Endothelial cell of umbilical vein (primary cell): ENCODE results near the gene ADPRH. TPM values are rescaled to one million over a fixed set of nuclear protein-coding genes. Genes with fewer than 3 reads are reported as not detected.

Experiments used
- BruUV-seq: library from RNA; stranded (reverse); fragments of 400-500 nt; replicated peaks from 2 replicates; lab custom pipeline; 2021; lab: Mats Ljungman, UMichigan
- CTCF ChIA-PET: fragments of 300-600, 350-600 bp; sonication (Branson Sonifier 250); formaldehyde crosslinking; loops from one replicate; lab custom pipeline; 2021; ENCODE audit warnings: antibody characterized with exemption, inconsistent platforms; lab: Charles Lee
- POLR2A ChIA-PET: fragments of 300-600, 350-600 bp; sonication (Branson Sonifier 250); formaldehyde crosslinking; loops from one replicate; lab custom pipeline; 2021; ENCODE audit warnings: antibody characterized with exemption, inconsistent platforms; lab: Charles Lee
- DNase-seq: peaks from one replicate; pipeline ENCODE4 v3.0.0-alpha.2; 2011; ENCODE audit warnings: low read depth, low spot score
- FAIRE-seq: peaks from 2 replicates; lab custom pipeline; 2011; peaks lifted over from hg19 to GRCh38; lab: Jason Lieb, UNC
- H2AFZ ChIP-seq: 2 replicates; pipeline ENCODE4 v1.6.0; 2012; ENCODE audit warnings: low read depth, low read length, control low read depth, inconsistent platforms
- H3K27ac ChIP-seq: 2 replicates; pipeline ENCODE4 v1.5.1; 2011; ENCODE audit warnings: low read depth, mild to moderate bottlenecking, control low read depth, low read length, moderate library complexity; ENCODE audit not compliant: insufficient read depth
- H3K27me3 ChIP-seq, 2 experiments: 2 replicates each; pipeline versions ENCODE4 v1.6.0 to v1.6.1; 2011; ENCODE audit warnings: low read length in 2 of 2, mixed read lengths in 1 of 2; ENCODE audit not compliant: control insufficient read depth in 2 of 2, insufficient read depth in 2 of 2
- H3K36me3 ChIP-seq, 2 experiments: 2 replicates in 1 of 2; 3 replicates in 1 of 2; pipeline ENCODE4 v1.5.1; 2011; ENCODE audit warnings: low read length in 2 of 2, mild to moderate bottlenecking in 1 of 2, moderate library complexity in 1 of 2; ENCODE audit not compliant: control insufficient read depth in 2 of 2, insufficient read depth in 2 of 2; ENCODE audit errors: extremely low read depth in 1 of 2
- H3K4me1 ChIP-seq: 3 replicates; pipeline ENCODE4 v1.5.1; 2011; ENCODE audit warnings: mild to moderate bottlenecking, low read length; ENCODE audit not compliant: control insufficient read depth, insufficient read depth; ENCODE audit errors: extremely low read depth
- H3K4me2 ChIP-seq: 2 replicates; pipeline ENCODE4 v1.6.1; 2011; ENCODE audit warnings: low read length, control low read depth, mixed read lengths; ENCODE audit not compliant: insufficient read depth
- H3K4me3 ChIP-seq, 3 experiments: fragments of 200-600 bp in 1 of 3; sonication (generic), shearing (Covaris generic) in 1 of 3; replicated peaks in 1 of 3; 2 replicates each; pipeline ENCODE4 v1.5.1; 2011 to 2016; ENCODE audit warnings: control low read depth in 3 of 3, low read length in 3 of 3, mild to moderate bottlenecking in 2 of 3, inconsistent platforms in 1 of 3, low read depth in 1 of 3, moderate library complexity in 1 of 3; ENCODE audit not compliant: insufficient read depth in 1 of 3
- H3K79me2 ChIP-seq: 2 replicates; pipeline ENCODE4 v1.6.0; 2012; ENCODE audit warnings: low read length, inconsistent platforms; ENCODE audit not compliant: control insufficient read depth, insufficient read depth
- H3K9ac ChIP-seq: replicated peaks from 2 replicates; pipeline ENCODE3; 2011; ENCODE audit warnings: low read length, control low read depth; ENCODE audit not compliant: insufficient read depth; ENCODE audit errors: extremely low read depth
- H3K9me1 ChIP-seq: replicated peaks from 3 replicates; pipeline ENCODE4 v1.6.0; 2011; ENCODE audit warnings: mild to moderate bottlenecking, low read length; ENCODE audit not compliant: control insufficient read depth, insufficient read depth; ENCODE audit errors: extremely low read depth
- H3K9me3 ChIP-seq: replicated peaks from 2 replicates; pipeline ENCODE4 v1.5.1; 2012; ENCODE audit warnings: low read length, inconsistent platforms; ENCODE audit not compliant: control insufficient read depth, insufficient read depth
- H4K20me1 ChIP-seq: replicated peaks from 2 replicates; pipeline ENCODE3; 2011; ENCODE audit warnings: mild to moderate bottlenecking, low read length; ENCODE audit not compliant: control insufficient read depth, insufficient read depth; ENCODE audit errors: extremely low read depth
- FOS ChIP-seq: IDR thresholded peaks from 2 replicates; pipeline ENCODE4 v1.6.1; 2011; ENCODE audit warnings: mild to moderate bottlenecking, low read length, moderate library complexity, borderline replicate concordance; ENCODE audit not compliant: insufficient read depth
- GATA2 ChIP-seq: IDR thresholded peaks from 2 replicates; pipeline ENCODE4 v1.7.0; 2011; ENCODE audit warnings: low read depth, mild to moderate bottlenecking, moderate library complexity, mixed read lengths, low read length; ENCODE audit not compliant: insufficient read length, insufficient read depth
- JUN ChIP-seq: IDR thresholded peaks from 2 replicates; pipeline ENCODE4 v1.6.1; 2011; ENCODE audit warnings: borderline replicate concordance, low read depth; ENCODE audit not compliant: insufficient read length, insufficient read depth
- MAX ChIP-seq: IDR thresholded peaks from 2 replicates; pipeline ENCODE4 v1.6.1; 2011; ENCODE audit not compliant: insufficient read depth, insufficient read length
- POLR2A ChIP-seq: IDR thresholded peaks from 2 replicates; pipeline ENCODE4 v1.6.1; 2012; ENCODE audit warnings: low read depth, mild to moderate bottlenecking, control low read depth, low read length
- POLR2AphosphoS5 ChIP-seq: IDR thresholded peaks from 2 replicates; pipeline ENCODE4 v1.6.1; 2012; ENCODE audit warnings: low read depth, mild to moderate bottlenecking, control low read depth, low read length, moderate library complexity; ENCODE audit not compliant: insufficient read depth
- dilution Hi-C: fragments of 300-500 bp; cut with MboI; formaldehyde crosslinking; loops from one replicate; pipeline ENCODE4 v1.15.0; 2019; ENCODE audit warnings: low sequenced_read_pairs; ENCODE audit not compliant: extremely low pct_ligation_motif_present
- intact Hi-C: fragments of 100-400 bp; cut with micrococcal nuclease; formaldehyde crosslinking; loops from one replicate; pipeline ENCODE4 v1.10.0; 2022
- polyA plus RNA-seq, 4 experiments: library from polyadenylated mRNA; depleted of rRNA in 3 of 4; stranded (reverse) in 3 of 4; unstranded in 1 of 4; fragments of >200 nt; gene quantifications; 2 replicates each; pipeline versions ENCODE4 v1.2.1 to v1.2.3, GENCODE V29; 2011 to 2012; ENCODE audit warnings: missing spikeins in 1 of 4
- total RNA-seq: library from RNA; stranded (reverse); gene quantifications from 2 replicates; pipeline ENCODE4 v1.2.3, GENCODE V29; 2021

Gene ADPRH
- total and polyA plus RNA-seq, 2 donors (not counting 3 experiments of a cell fraction or from before 2014, with no cell fraction given), result 3.5 to 8.0 TPM

GRCh38 chr3:119630128-119630879 is 51.0 kb downstream of the ADPRH start:
- H4K20me1 ChIP-seq, result no peaks in the 10 kb centered on the region
- H3K9me1 ChIP-seq, result no peaks in the 10 kb centered on the region
- no peaks in the 10 kb centered on the region for H3K36me3 ChIP-seq
- no peaks in the 10 kb centered on the region for H3K9me3 ChIP-seq
- no TSS peak for BruUV-seq
- H3K4me1 ChIP-seq, result peaks cover 20% of the 10 kb centered on the region
- intact Hi-C loops (no loop called here), dilution Hi-C loops (no loop called here)
- no peak overlapping the region for H3K9ac ChIP-seq
- POLR2A ChIA-PET, result no interaction called here
- H3K4me3 ChIP-seq, result no peak overlapping the region
- no peaks in the 10 kb centered on the region for H3K27me3 ChIP-seq
- peak; percentile 67 for DNase-seq
- FAIRE-seq, result peak; percentile 50
- peak overlapping the region; percentile 95 for H2AFZ ChIP-seq
- peak overlapping the region; percentile 29 for H3K27ac ChIP-seq
- CTCF ChIA-PET, result interaction anchor here (0.9 to 1.1 kb wide), 4 partner anchors 10 to 47 kb away, joined by 3 to 4 read pairs (median 3); partner anchors contain the start of gene COX17
- H3K79me2 ChIP-seq, result no peaks in the 10 kb centered on the region
- no peak overlapping the region for H3K4me2 ChIP-seq
- TF ChIP-seq POLR2AphosphoS5 (no peak), FOS (peak; percentile 42)

- Histone ChIP-seq H3K4me2 (no peak overlapping the region), H3K4me1 (peaks cover 22% of the 10 kb centered on the region), H3K9me3 (no peaks in the 10 kb centered on the region), H3K27ac (peak overlapping the region; percentile 29), H3K9me1 (no peaks in the 10 kb centered on the region), H3K4me3 (no peak overlapping the region), H2AFZ (peak overlapping the region; percentile 95), H3K27me3 (no peaks in the 10 kb centered on the region), H3K79me2 (no peaks in the 10 kb centered on the region), H4K20me1 (no peaks in the 10 kb centered on the region), H3K9ac (no peak overlapping the region), H3K36me3 (no peaks in the 10 kb centered on the region)
- intact Hi-C loops, result no loop called here
- DNase-seq (no peak), FAIRE-seq (no peak)
- TF ChIP-seq POLR2A (no peak), JUN (no peak), MAX (no peak), GATA2 (no peak), FOS (no peak)
- ChIA-PET POLR2A (no interaction called here), CTCF (interaction anchor here (0.9 to 1.1 kb wide), 4 partner anchors 11 to 46 kb away, joined by 3 to 4 read pairs (median 3); partner anchors contain the start of gene COX17)
- BruUV-seq, result no TSS peak
- dilution Hi-C loops, result no loop called here
These were observed 51.6 kb downstream of the ADPRH start for GRCh38 chr3:119630880-119631329.
